H9 (cell line): ENCODE data around the gene SDHA. TPM values are rescaled to one million over a fixed set of nuclear protein-coding genes. Genes with fewer than 3 reads are reported as not detected.

Source experiments
- DNase-seq: peaks from one replicate; pipeline ENCODE4 v3.0.0-alpha.2; 2017
- H2AFZ ChIP-seq: one replicate; pipeline ENCODE4 v1.6.1; 2013; ENCODE audit warnings: mild to moderate bottlenecking, low read length, control low read depth, moderate library complexity
- H2AK5ac ChIP-seq: 2 replicates; pipeline ENCODE4 v1.6.1; 2013; ENCODE audit warnings: low read length, control low read depth, mixed read lengths; ENCODE audit not compliant: insufficient read length
- H2BK120ac ChIP-seq: one replicate; pipeline ENCODE4 v1.6.1; 2013; ENCODE audit warnings: low read depth, mild to moderate bottlenecking, low read length, control low read depth, inconsistent platforms; ENCODE audit not compliant: poor library complexity, severe bottlenecking
- H2BK12ac ChIP-seq: 2 replicates; pipeline ENCODE4 v1.6.1; 2013; ENCODE audit warnings: low read length, control low read depth, mixed read lengths, low read depth; ENCODE audit not compliant: insufficient read length
- H2BK15ac ChIP-seq: 2 replicates; pipeline ENCODE4 v1.6.1; 2013; ENCODE audit warnings: low read depth, low read length, control low read depth
- H2BK20ac ChIP-seq: one replicate; pipeline ENCODE4 v1.6.1; 2013; ENCODE audit warnings: low read depth, mild to moderate bottlenecking, low read length, control low read depth, inconsistent platforms; ENCODE audit not compliant: poor library complexity, severe bottlenecking
- H2BK5ac ChIP-seq: 2 replicates; pipeline ENCODE4 v1.6.1; 2013; ENCODE audit warnings: low read length, control low read depth, mixed read lengths; ENCODE audit not compliant: insufficient read length
- H3K14ac ChIP-seq: 2 replicates; pipeline ENCODE4 v1.6.1; 2013; ENCODE audit warnings: low read length, control low read depth; ENCODE audit not compliant: insufficient read depth
- H3K18ac ChIP-seq: 2 replicates; pipeline ENCODE4 v1.6.1; 2013; ENCODE audit warnings: low read depth, mild to moderate bottlenecking, mixed read lengths, low read length, control low read depth; ENCODE audit not compliant: insufficient read length
- H3K23ac ChIP-seq: 2 replicates; pipeline ENCODE4 v1.6.1; 2013; ENCODE audit warnings: low read length, control low read depth, mixed read lengths, low read depth; ENCODE audit not compliant: insufficient read length
- H3K23me2 ChIP-seq: 2 replicates; pipeline ENCODE4 v1.6.1; 2013; ENCODE audit warnings: low read depth, mild to moderate bottlenecking, mixed read lengths, low read length, control low read depth; ENCODE audit not compliant: insufficient read length, poor library complexity, severe bottlenecking
- H3K27ac ChIP-seq: 2 replicates; pipeline ENCODE4 v1.5.1; 2013; ENCODE audit warnings: low read length, control low read depth, mixed read lengths, low read depth; ENCODE audit not compliant: insufficient read length
- H3K27me3 ChIP-seq: 2 replicates; pipeline ENCODE4 v1.6.1; 2013; ENCODE audit warnings: low read length, control low read depth, inconsistent platforms; ENCODE audit not compliant: insufficient read depth
- H3K4ac ChIP-seq: 2 replicates; pipeline ENCODE4 v1.6.1; 2013; ENCODE audit warnings: low read depth, mild to moderate bottlenecking, control low read depth, inconsistent platforms, low read length, moderate library complexity
- H3K4me1 ChIP-seq: 2 replicates; pipeline ENCODE4 v1.6.1; 2013; ENCODE audit warnings: low read length, control low read depth, inconsistent platforms; ENCODE audit not compliant: insufficient read depth
- H3K4me2 ChIP-seq: 2 replicates; pipeline ENCODE4 v1.6.1; 2013; ENCODE audit warnings: low read length, control low read depth, mixed read lengths; ENCODE audit not compliant: insufficient read length, insufficient read depth
- H3K56ac ChIP-seq: 2 replicates; pipeline ENCODE4 v1.6.1; 2013; ENCODE audit warnings: low read depth, mild to moderate bottlenecking, mixed read lengths, low read length, control low read depth; ENCODE audit not compliant: insufficient read length
- H3K79me1 ChIP-seq: 2 replicates; pipeline ENCODE4 v1.6.1; 2013; ENCODE audit warnings: low read depth, mild to moderate bottlenecking, moderate library complexity, low read length, control low read depth, inconsistent platforms; ENCODE audit not compliant: insufficient read depth, poor library complexity, severe bottlenecking
- H3K79me2 ChIP-seq: 2 replicates; pipeline ENCODE4 v1.6.1; 2013; ENCODE audit warnings: low read length, control low read depth, inconsistent platforms; ENCODE audit not compliant: insufficient read depth
- H3K9ac ChIP-seq: 2 replicates; pipeline ENCODE4 v1.6.1; 2013; ENCODE audit warnings: low read length, control low read depth, mixed read lengths; ENCODE audit not compliant: insufficient read length; ENCODE audit errors: extremely low read depth
- H3K9me3 ChIP-seq: one replicate; pipeline ENCODE4 v1.6.1; 2013; ENCODE audit warnings: low read depth, low read length, inconsistent platforms; ENCODE audit not compliant: control insufficient read depth
- H3T11ph ChIP-seq: one replicate; pipeline ENCODE4 v1.6.1; 2013; ENCODE audit warnings: mild to moderate bottlenecking, low read length, control low read depth, inconsistent platforms
- H4K20me1 ChIP-seq: one replicate; pipeline ENCODE4 v1.6.1; 2013; ENCODE audit not compliant: control insufficient read depth, insufficient read length, insufficient read depth
- H4K5ac ChIP-seq: 2 replicates; pipeline ENCODE4 v1.6.1; 2013; ENCODE audit warnings: low read depth, mild to moderate bottlenecking, mixed read lengths, low read length, control low read depth; ENCODE audit not compliant: insufficient read length
- H4K8ac ChIP-seq: replicated peaks from 2 replicates; pipeline ENCODE4 v1.6.1; 2013; ENCODE audit warnings: low read length, control low read depth, mixed read lengths, low read depth; ENCODE audit not compliant: insufficient read length
- H4K91ac ChIP-seq: 2 replicates; pipeline ENCODE4 v1.6.1; 2013; ENCODE audit warnings: low read depth, mild to moderate bottlenecking, moderate library complexity, mixed read lengths, low read length, control low read depth; ENCODE audit not compliant: insufficient read length
- H3K27ac Mint-ChIP-seq, 3 experiments: 2 replicates in 2 of 3; 3 replicates in 1 of 3; pipeline ENCODE4 v1.8.0; 2020 to 2021; ENCODE audit warnings: mixed read lengths in 3 of 3, mild to moderate bottlenecking in 1 of 3, moderate library complexity in 1 of 3
- H3K27me3 Mint-ChIP-seq: 2 replicates; pipeline ENCODE4 v1.8.0; 2021; ENCODE audit warnings: low read depth, mild to moderate bottlenecking, moderate library complexity, mixed read lengths
- H3K36me3 Mint-ChIP-seq, 3 experiments: 2 replicates in 2 of 3; 3 replicates in 1 of 3; pipeline ENCODE4 v1.8.0; 2020 to 2021; ENCODE audit warnings: low read depth in 3 of 3, mixed read lengths in 3 of 3; ENCODE audit not compliant: insufficient read depth in 1 of 3
- H3K4me1 Mint-ChIP-seq, 2 experiments: 2 replicates each; pipeline ENCODE4 v1.8.0; 2020; ENCODE audit warnings: mixed read lengths in 2 of 2
- H3K4me3 Mint-ChIP-seq, 2 experiments: 2 replicates in 1 of 2; 3 replicates in 1 of 2; pipeline ENCODE4 v1.8.0; 2020 to 2021; ENCODE audit warnings: mild to moderate bottlenecking in 2 of 2, mixed read lengths in 2 of 2, moderate library complexity in 1 of 2
- H3K9me3 Mint-ChIP-seq, 2 experiments: 2 replicates in 1 of 2; 3 replicates in 1 of 2; pipeline ENCODE4 v1.8.0; 2020; ENCODE audit warnings: mild to moderate bottlenecking in 2 of 2, mixed read lengths in 2 of 2, moderate library complexity in 1 of 2
- WGBS: extraction: QIAGEN DNeasy Blood & Tissue Kit; methylation state at CpG from one replicate; pipeline ENCODE4 v1.1.7; 2013; ENCODE audit warnings: missing lambda C conversion rate, low lambda C conversion rate, mixed read lengths; ENCODE audit not compliant: insufficient read length; ENCODE audit errors: extremely low coverage; 5-methylcytosine and 5-hydroxymethylcytosine counted together
- total RNA-seq: library from RNA; stranded (reverse); gene quantifications from 2 replicates; pipeline ENCODE4 v1.2.1, GENCODE V29; 2021
- TF ChIP-seq, protein P1 (sequence below): fragments of 200-600 bp; sonication (generic); conservative IDR thresholded peaks from 3 replicates; pipeline ENCODE4 v1.8.0; 2021; ENCODE audit warnings: antibody characterized with exemption, mild to moderate bottlenecking

SDHA gene
- total RNA-seq, 1 experiment from 2014 or later, result 84.8 TPM

DNA sequence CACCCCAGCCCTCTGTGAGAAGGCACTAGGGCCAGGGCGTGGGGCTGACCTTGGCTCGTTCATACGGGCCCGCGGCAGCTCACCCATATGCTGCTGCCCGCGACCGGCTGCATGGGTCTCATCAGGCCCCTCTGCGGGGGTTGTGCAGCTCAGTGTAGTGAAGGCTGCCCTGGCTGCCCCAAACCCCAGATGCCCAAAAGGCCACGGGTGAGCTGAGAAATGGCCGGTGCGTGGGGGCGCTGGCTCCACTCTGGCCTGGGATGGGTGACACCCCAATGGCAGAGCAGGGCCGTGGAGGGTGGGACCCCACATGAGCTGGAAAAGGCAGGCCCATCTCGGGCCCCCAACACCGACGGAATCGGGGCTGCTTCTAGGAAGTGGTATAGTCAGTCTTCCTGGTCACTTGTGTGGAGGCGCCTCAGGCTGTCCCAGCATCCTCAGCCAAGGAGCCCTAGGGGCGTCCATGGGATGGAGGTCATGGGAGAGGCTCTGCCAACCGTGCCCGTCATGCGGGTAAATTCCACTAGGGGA is 46.3 kb upstream of the SDHA start:
- Histone ChIP-seq H2AK5ac (no peak overlapping the region), H4K91ac (no peak overlapping the region), H4K20me1 (no peaks in the 10 kb centered on the region), H2BK120ac (no peak overlapping the region), H3K79me1 (no peaks in the 10 kb centered on the region), H3K27me3 (no peaks in the 10 kb centered on the region), H2BK5ac (no peak overlapping the region), H3K4ac (no peak overlapping the region), H2BK15ac (no peak overlapping the region), H3K23ac (no peak overlapping the region), H3K56ac (no peak overlapping the region), H3K9ac (no peak overlapping the region), H3K23me2 (no peaks in the 10 kb centered on the region), H3K79me2 (no peaks in the 10 kb centered on the region), H3K27ac (no peak overlapping the region), H2BK20ac (no peak overlapping the region), H3K4me1 (no peaks in the 10 kb centered on the region), H3T11ph (no peak overlapping the region), H3K14ac (no peak overlapping the region; the same call in 1 of the 2 replicates), H4K5ac (no peak overlapping the region), H3K4me2 (no peak overlapping the region), H2BK12ac (no peak overlapping the region), H3K18ac (no peak overlapping the region), H4K8ac (no peak overlapping the region), H2AFZ (no peak overlapping the region), H3K9me3 (no peaks in the 10 kb centered on the region)
- 0 out of 4 replicates have a peak, but pooled peaks cover 0 to under 1% of the 10 kb centered on the region in 2 experiments for H3K4me1 Mint-ChIP-seq
- H3K27me3 Mint-ChIP-seq, result no peaks in the 10 kb centered on the region; the same call in 1 of the 2 replicates
- H3K9me3 Mint-ChIP-seq, result no peaks in the 10 kb centered on the region; a peak in 1 of 5 replicates
- H3K4me3 Mint-ChIP-seq, result no peak overlapping the region
- WGBS, result no CpG with 5 or more reads among the region's 23 CpGs
- H3K36me3 Mint-ChIP-seq, result peaks cover 4 to 46% (median 41%) of the 10 kb centered on the region in 3 experiments; a peak in 6 of 7 replicates
- no peak overlapping the region for H3K27ac Mint-ChIP-seq
- TF ChIP-seq, protein P1, sequence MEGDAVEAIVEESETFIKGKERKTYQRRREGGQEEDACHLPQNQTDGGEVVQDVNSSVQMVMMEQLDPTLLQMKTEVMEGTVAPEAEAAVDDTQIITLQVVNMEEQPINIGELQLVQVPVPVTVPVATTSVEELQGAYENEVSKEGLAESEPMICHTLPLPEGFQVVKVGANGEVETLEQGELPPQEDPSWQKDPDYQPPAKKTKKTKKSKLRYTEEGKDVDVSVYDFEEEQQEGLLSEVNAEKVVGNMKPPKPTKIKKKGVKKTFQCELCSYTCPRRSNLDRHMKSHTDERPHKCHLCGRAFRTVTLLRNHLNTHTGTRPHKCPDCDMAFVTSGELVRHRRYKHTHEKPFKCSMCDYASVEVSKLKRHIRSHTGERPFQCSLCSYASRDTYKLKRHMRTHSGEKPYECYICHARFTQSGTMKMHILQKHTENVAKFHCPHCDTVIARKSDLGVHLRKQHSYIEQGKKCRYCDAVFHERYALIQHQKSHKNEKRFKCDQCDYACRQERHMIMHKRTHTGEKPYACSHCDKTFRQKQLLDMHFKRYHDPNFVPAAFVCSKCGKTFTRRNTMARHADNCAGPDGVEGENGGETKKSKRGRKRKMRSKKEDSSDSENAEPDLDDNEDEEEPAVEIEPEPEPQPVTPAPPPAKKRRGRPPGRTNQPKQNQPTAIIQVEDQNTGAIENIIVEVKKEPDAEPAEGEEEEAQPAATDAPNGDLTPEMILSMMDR, result no peak
- DNase-seq, result peak; percentile 20
